NOMO-1 treated with DMSO at 0.1 percent for 48 hours (cell line): ENCODE measurements around the gene NMRAL1.
A peak's percentile ranks its signal among the peaks of the same experiment; 100 is the strongest.

ENCODE experiments used
- DNase-seq: peaks from one replicate; lab custom pipeline; 2025; ENCODE audit not compliant: unreplicated experiment; lab: John Stamatoyannopoulos, UW

The NMRAL1 gene

GRCh38 chr16:4426722-4427372, 47.6 kb downstream of the NMRAL1 start:
- DNase-seq = no peak

- peak; percentile 41 for DNase-seq
Observed at GRCh38 chr16:4426021-4426684, 48.3 kb downstream of the NMRAL1 start.

GRCh38 chr16:4425378-4426020, 48.9 kb downstream of the NMRAL1 start, which contains the start of gene DNAJA3:
DNAJA3 (plus strand) TSS chr16:4425868; CDS start chr16:4425882, 14 bp downstream.
- peak; percentile 92 for DNase-seq

- peak; percentile 83 for DNase-seq
Observed at GRCh38 chr16:4420505-4421105, 53.8 kb downstream of the NMRAL1 start.

GRCh38 chr16:4419402-4419959, 54.9 kb downstream of the NMRAL1 start:
- no peak for DNase-seq

- DNase-seq = peak; percentile 95
Observed at GRCh38 chr16:4416200-4417032, 58.0 kb downstream of the NMRAL1 start, which contains the start of gene CORO7. CORO7 (minus strand) TSS chr16:4416596; CDS start chr16:4416518, 78 bp downstream.

- peak; percentile 87 for DNase-seq
Observed at GRCh38 chr16:4415538-4416199, 58.8 kb downstream of the NMRAL1 start.

GRCh38 chr16:4414187-4414917, 60.1 kb downstream of the NMRAL1 start:
- no peak for DNase-seq

- no peak for DNase-seq
Observed at GRCh38 chr16:4412854-4413253, 61.6 kb downstream of the NMRAL1 start.

- DNase-seq = no peak
Observed at GRCh38 chr16:4412159-4412558, 62.3 kb downstream of the NMRAL1 start.
